ENCODE data around the gene INPP5A. TPM values are rescaled to one million over a fixed set of nuclear protein-coding genes. Genes with fewer than 3 reads are reported as not detected.
"Not testable (repeated sequence)": the region's sequence is repeated elsewhere in the genome, so short reads cannot be mapped to it uniquely, and the experiment has no call there.

The INPP5A gene
- total and polyA plus RNA-seq, 2 experiments from 2014 or later: 41.2 to 53.6 TPM

GRCh38 chr10:132793871-132794849, 256.6 kb downstream of the INPP5A start:
- Histone ChIP-seq H3K79me2 (no peaks in the 10 kb centered on the region), H3K9me3 (ENCODE audit: low read depth) (no peaks in the 10 kb centered on the region), H3K4me3 (no peak overlapping the region), H3K4me1 (ENCODE audit: insufficient read depth) (no peaks in the 10 kb centered on the region), H3K4me2 (no peak overlapping the region), H3K36me3 (replicated peaks; ENCODE audit: insufficient read depth, low read depth) (no peaks in the 10 kb centered on the region), H3K27me3 (peaks cover 32% of the 10 kb centered on the region), H3K9me2 (replicated peaks; ENCODE audit: insufficient read depth) (no peaks in the 10 kb centered on the region), H3K27ac (no peak overlapping the region), H2AFZ (no peak overlapping the region), H4K20me1 (ENCODE audit: insufficient read depth, poor library complexity, severe bottlenecking) (no peaks in the 10 kb centered on the region)
- TF ChIP-seq EZH2 (IDR thresholded peaks at IDR 0.05; ENCODE audit: borderline replicate concordance): no peak
- TF ChIP-seq CTCF (IDR thresholded peaks at IDR 0.05; ENCODE audit: poor library complexity): no peak
- TF ChIP-seq EZH2phosphoT487 (IDR thresholded peaks at IDR 0.05; ENCODE audit: low read depth, severe bottlenecking, unreplicated experiment): no peak
- 82% methylated on average over 45 of the region's 57 CpGs for WGBS (ENCODE audit: low lambda C conversion rate, missing lambda C conversion rate)
- DNase-seq (ENCODE audit: low spot score): no peak

GRCh38 chr10:132796846-132797245, 259.3 kb downstream of the INPP5A start:
- H3K9me3 ChIP-seq (ENCODE audit: low read depth): no peaks in the 10 kb centered on the region
- no peaks in the 10 kb centered on the region for H3K79me2 ChIP-seq
- H2AFZ ChIP-seq: no peak overlapping the region
- H3K4me2 ChIP-seq: no peak overlapping the region
- no peak for TF ChIP-seq EZH2 (IDR thresholded peaks at IDR 0.05; ENCODE audit: borderline replicate concordance)
- TF ChIP-seq EZH2phosphoT487 (IDR thresholded peaks at IDR 0.05; ENCODE audit: low read depth, severe bottlenecking, unreplicated experiment): no peak
- no peak for TF ChIP-seq CTCF (IDR thresholded peaks at IDR 0.05; ENCODE audit: poor library complexity)
- H3K27me3 ChIP-seq: peaks cover 7% of the 10 kb centered on the region
- no peak overlapping the region for H3K4me3 ChIP-seq
- no peaks in the 10 kb centered on the region for H3K9me2 ChIP-seq (replicated peaks; ENCODE audit: insufficient read depth)
- WGBS (ENCODE audit: low lambda C conversion rate, missing lambda C conversion rate): 85% methylated on average over 21 of the region's 21 CpGs
- no peak overlapping the region for H3K27ac ChIP-seq
- H3K36me3 ChIP-seq (replicated peaks; ENCODE audit: insufficient read depth, low read depth): no peaks in the 10 kb centered on the region
- no peaks in the 10 kb centered on the region for H3K4me1 ChIP-seq (ENCODE audit: insufficient read depth)
- DNase-seq (ENCODE audit: low spot score): no peak
- H4K20me1 ChIP-seq (ENCODE audit: insufficient read depth, poor library complexity, severe bottlenecking): no peaks in the 10 kb centered on the region

- H3K36me3 ChIP-seq (replicated peaks; ENCODE audit: insufficient read depth, low read depth): not testable (repeated sequence)
Observed at GRCh38 chr10:132797986-132798385, 260.4 kb downstream of the INPP5A start.

GRCh38 chr10:132798403-132798802, 260.8 kb downstream of the INPP5A start:
- 95% methylated on average over 15 of the region's 21 CpGs for WGBS (ENCODE audit: low lambda C conversion rate, missing lambda C conversion rate)
- no peak overlapping the region for H3K4me2 ChIP-seq
- H3K27me3 ChIP-seq: peaks cover 7% of the 10 kb centered on the region
- H2AFZ ChIP-seq: no peak overlapping the region
- H3K9me3 ChIP-seq (ENCODE audit: low read depth): no peaks in the 10 kb centered on the region
- no peak for DNase-seq (ENCODE audit: low spot score)
- H4K20me1 ChIP-seq (ENCODE audit: insufficient read depth, poor library complexity, severe bottlenecking): no peaks in the 10 kb centered on the region
- H3K4me3 ChIP-seq: no peak overlapping the region
- no peaks in the 10 kb centered on the region for H3K9me2 ChIP-seq (replicated peaks; ENCODE audit: insufficient read depth)
- no peaks in the 10 kb centered on the region for H3K4me1 ChIP-seq (ENCODE audit: insufficient read depth)
- no peak overlapping the region for H3K27ac ChIP-seq
- H3K36me3 ChIP-seq (replicated peaks; ENCODE audit: insufficient read depth, low read depth): no peaks in the 10 kb centered on the region
- H3K79me2 ChIP-seq: no peaks in the 10 kb centered on the region
- TF ChIP-seq EZH2phosphoT487 (IDR thresholded peaks at IDR 0.05; ENCODE audit: low read depth, severe bottlenecking, unreplicated experiment) (no peak), EZH2 (IDR thresholded peaks at IDR 0.05; ENCODE audit: borderline replicate concordance) (no peak), CTCF (IDR thresholded peaks at IDR 0.05; ENCODE audit: poor library complexity) (no peak)

More at GRCh38 chr10:132797986-132798385, 260.4 kb downstream of the INPP5A start:
- not testable (repeated sequence) for H4K20me1 ChIP-seq (ENCODE audit: insufficient read depth, poor library complexity, severe bottlenecking); H3K79me2 ChIP-seq; H3K4me2 ChIP-seq; H3K9me3 ChIP-seq (ENCODE audit: low read depth); H2AFZ ChIP-seq; H3K4me1 ChIP-seq (ENCODE audit: insufficient read depth); H3K9me2 ChIP-seq (replicated peaks; ENCODE audit: insufficient read depth); H3K27me3 ChIP-seq; H3K4me3 ChIP-seq; H3K27ac ChIP-seq; DNase-seq (ENCODE audit: low spot score)
- WGBS (ENCODE audit: low lambda C conversion rate, missing lambda C conversion rate): 96% methylated on average over 24 of the region's 32 CpGs
